ENCODE data around the gene MBNL2.

The MBNL2 gene

DNA sequence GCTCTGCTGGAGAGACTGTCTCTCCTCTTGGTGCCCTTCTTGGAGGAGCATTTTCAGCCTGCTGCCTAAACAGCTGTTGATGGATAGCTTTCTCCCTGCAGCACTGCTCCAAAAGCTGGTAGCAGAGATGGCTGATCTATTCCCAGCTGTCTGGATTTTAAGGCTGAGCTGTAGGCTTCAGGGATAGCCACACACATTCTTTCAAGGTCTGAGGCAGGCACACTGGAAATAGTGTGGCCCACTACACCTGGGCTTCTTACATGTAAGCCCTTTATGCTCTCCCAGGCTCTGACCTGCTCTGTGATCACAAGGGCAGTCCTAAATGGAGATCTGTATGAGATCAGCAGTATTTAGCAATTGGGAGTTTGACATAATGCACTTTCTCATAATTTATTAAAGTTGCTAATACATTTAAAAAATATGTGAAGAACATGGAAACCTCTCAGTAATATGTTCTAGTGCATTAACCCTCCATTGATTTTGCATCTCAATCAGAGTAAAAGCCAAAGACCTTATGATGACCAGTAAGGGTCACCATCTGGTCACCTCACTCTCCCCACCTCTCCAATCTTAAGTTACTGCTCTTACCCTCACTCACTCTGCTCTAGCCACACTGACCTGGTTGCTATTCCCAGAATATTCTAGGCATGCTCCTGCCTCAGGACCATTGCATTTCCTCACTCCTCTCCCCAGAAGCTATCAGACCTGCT is 91.6 kb downstream of the MBNL2 start:
- Histone ChIP-seq H3K9me3 (ENCODE audit: severe bottlenecking) (no peaks in the 10 kb centered on the region), H3K4me3 (ENCODE audit: low read depth, low read length) (no peak overlapping the region), H3K27ac (no peak overlapping the region), H3K27me3 (ENCODE audit: insufficient read depth, low read depth, severe bottlenecking) (no peaks in the 10 kb centered on the region), H3K36me3 (no peaks in the 10 kb centered on the region)
- DNase-seq, result no peak
- TF ChIP-seq, protein P1, sequence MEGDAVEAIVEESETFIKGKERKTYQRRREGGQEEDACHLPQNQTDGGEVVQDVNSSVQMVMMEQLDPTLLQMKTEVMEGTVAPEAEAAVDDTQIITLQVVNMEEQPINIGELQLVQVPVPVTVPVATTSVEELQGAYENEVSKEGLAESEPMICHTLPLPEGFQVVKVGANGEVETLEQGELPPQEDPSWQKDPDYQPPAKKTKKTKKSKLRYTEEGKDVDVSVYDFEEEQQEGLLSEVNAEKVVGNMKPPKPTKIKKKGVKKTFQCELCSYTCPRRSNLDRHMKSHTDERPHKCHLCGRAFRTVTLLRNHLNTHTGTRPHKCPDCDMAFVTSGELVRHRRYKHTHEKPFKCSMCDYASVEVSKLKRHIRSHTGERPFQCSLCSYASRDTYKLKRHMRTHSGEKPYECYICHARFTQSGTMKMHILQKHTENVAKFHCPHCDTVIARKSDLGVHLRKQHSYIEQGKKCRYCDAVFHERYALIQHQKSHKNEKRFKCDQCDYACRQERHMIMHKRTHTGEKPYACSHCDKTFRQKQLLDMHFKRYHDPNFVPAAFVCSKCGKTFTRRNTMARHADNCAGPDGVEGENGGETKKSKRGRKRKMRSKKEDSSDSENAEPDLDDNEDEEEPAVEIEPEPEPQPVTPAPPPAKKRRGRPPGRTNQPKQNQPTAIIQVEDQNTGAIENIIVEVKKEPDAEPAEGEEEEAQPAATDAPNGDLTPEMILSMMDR (IDR thresholded peaks at IDR 0.05; ENCODE audit: low read depth, low read length), result no peak

DNA sequence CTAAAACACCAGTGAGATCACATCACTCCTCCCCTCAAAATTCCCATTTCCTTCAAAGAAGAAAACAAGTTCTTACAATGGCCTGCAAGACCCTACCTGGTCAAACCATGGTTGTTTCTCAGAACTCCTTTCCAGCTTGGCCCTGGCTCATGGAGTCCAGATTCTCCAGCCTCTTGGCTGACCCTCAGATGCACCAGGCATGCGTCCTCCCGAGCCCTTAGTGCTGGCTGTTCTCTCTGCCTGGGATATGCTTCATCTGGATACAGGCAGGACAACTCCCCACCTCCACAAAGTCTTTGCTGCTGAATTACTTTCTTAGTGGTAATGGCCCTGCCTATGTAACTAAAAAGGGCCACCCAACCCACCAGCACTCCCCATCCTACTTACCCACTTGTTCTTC is 94.3 kb downstream of the MBNL2 start:
- H3K9me3 ChIP-seq (ENCODE audit: severe bottlenecking), result no peaks in the 10 kb centered on the region
- DNase-seq, result no peak
- no peaks in the 10 kb centered on the region for H3K36me3 ChIP-seq
- H3K27ac ChIP-seq, result no peak overlapping the region
- TF ChIP-seq, protein P1 (IDR thresholded peaks at IDR 0.05; ENCODE audit: low read depth, low read length), result no peak
- no peaks in the 10 kb centered on the region for H3K27me3 ChIP-seq (ENCODE audit: insufficient read depth, low read depth, severe bottlenecking)
- H3K4me3 ChIP-seq (ENCODE audit: low read depth, low read length), result no peak overlapping the region

DNA sequence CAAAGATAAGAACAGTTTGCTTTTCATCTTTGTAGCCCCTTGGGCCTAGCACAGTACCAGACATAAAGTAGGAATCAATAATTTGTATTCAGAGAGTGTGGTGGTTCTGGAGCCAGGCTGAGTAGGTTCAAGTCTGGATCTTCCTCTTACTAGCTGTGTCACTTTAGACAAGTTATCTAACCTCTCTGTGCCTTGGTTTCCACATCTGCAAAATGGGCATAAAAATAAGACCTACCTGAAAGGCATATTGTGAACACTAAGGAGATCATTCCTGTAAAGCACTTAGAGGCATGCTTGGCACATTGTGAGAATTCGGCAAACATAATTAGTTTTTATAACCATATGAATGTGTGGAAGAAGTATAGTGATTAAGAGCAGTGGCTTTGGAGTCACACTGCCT is 95.8 kb downstream of the MBNL2 start:
- Histone ChIP-seq H3K4me3 (ENCODE audit: low read depth, low read length) (no peak overlapping the region), H3K27ac (no peak overlapping the region), H3K27me3 (ENCODE audit: insufficient read depth, low read depth, severe bottlenecking) (no peaks in the 10 kb centered on the region), H3K36me3 (no peaks in the 10 kb centered on the region), H3K9me3 (ENCODE audit: severe bottlenecking) (no peaks in the 10 kb centered on the region)
- DNase-seq, result no peak
- TF ChIP-seq, protein P1 (IDR thresholded peaks at IDR 0.05; ENCODE audit: low read depth, low read length), result no peak

DNA sequence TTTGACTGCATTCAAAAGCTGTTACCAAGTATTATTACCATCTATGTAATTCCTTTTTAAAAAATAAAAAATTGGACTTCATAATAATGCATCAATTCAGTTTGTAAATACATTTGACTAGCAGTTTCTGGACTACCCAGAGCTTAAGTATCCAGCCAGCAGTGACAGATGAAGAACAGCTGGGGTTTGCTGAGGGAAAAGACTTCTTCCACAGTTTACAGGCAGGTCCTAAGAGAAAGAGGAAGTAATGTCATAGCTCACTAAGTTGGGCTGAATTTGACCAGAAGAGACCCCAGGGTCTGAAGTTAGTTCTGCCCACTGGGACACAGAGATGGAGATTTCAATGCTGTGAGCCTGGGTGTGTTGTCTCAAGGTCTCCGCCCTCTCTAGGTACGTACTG is 96.4 kb downstream of the MBNL2 start:
- TF ChIP-seq, protein P1 (IDR thresholded peaks at IDR 0.05; ENCODE audit: low read depth, low read length), result no peak
- H3K4me3 ChIP-seq (ENCODE audit: low read depth, low read length), result no peak overlapping the region
- no peaks in the 10 kb centered on the region for H3K9me3 ChIP-seq (ENCODE audit: severe bottlenecking)
- no peak for DNase-seq
- H3K36me3 ChIP-seq, result no peaks in the 10 kb centered on the region
- H3K27ac ChIP-seq, result no peak overlapping the region
- no peaks in the 10 kb centered on the region for H3K27me3 ChIP-seq (ENCODE audit: insufficient read depth, low read depth, severe bottlenecking)

DNA sequence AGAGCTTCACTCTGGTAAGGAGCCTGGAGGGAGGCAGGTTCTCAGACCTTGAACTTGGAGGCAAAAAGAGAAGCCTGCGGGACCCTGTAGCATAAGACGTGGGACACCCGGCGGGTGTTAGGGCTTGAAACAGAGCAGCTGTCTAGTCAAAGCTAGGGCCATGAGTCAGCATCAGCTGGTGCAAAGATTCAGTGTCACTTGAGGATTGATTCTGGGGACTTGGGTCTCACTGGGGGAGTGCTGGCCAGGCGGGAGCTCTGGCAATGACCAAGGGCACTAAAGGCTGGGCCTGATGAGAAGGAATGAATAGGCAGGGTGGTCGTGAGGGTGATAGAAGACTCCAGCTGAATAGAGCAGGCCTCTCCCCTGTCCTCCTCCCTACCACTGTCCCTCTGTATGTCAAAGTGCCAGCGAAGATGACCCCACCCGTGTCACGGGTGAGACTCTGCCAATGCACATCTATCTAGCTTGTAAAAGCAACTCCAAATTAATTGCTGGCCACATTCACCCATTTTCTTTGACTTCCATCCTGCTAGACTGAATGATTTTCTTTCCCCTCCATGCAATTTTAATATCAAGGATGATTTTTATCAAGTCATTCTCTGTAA is 97.1 kb downstream of the MBNL2 start:
- Histone ChIP-seq H3K4me3 (ENCODE audit: low read depth, low read length) (no peak overlapping the region), H3K27ac (no peak overlapping the region), H3K9me3 (ENCODE audit: severe bottlenecking) (no peaks in the 10 kb centered on the region), H3K27me3 (ENCODE audit: insufficient read depth, low read depth, severe bottlenecking) (no peaks in the 10 kb centered on the region), H3K36me3 (no peaks in the 10 kb centered on the region)
- no peak for DNase-seq
- TF ChIP-seq, protein P1 (IDR thresholded peaks at IDR 0.05; ENCODE audit: low read depth, low read length), result no peak

Measured in WERI-Rb-1 (cell line).